DMS 273 treated with DMSO at 0.1 percent for 48 hours (cell line): ENCODE measurements around the gene BPNT1.
"Not testable (repeated sequence)": the region's sequence is repeated elsewhere in the genome, so short reads cannot be mapped to it uniquely, and the experiment has no call there.

ENCODE experiments used
- DNase-seq: peaks from one replicate; lab custom pipeline; 2025; lab: John Stamatoyannopoulos, UW

The BPNT1 gene

GRCh38 chr1:220089650-220090556 is at the start of gene BPNT1:
Gene BPNT1 (minus strand): TSS chr1:220089788. CDS start chr1:220079846, 9,942 bp downstream.
- DNase-seq: peak; percentile 92

- DNase-seq: no peak
These were observed 47.6 kb upstream of the BPNT1 start for GRCh38 chr1:220137019-220137786.

- DNase-seq: no peak
These were observed 46.2 kb upstream of the BPNT1 start for GRCh38 chr1:220135755-220136154.

- DNase-seq: no peak
These were observed 40.1 kb upstream of the BPNT1 start for GRCh38 chr1:220129479-220130210.

GRCh38 chr1:220127076-220127475 is 37.5 kb upstream of the BPNT1 start:
- DNase-seq: no peak

GRCh38 chr1:220124542-220124941 is 35.0 kb upstream of the BPNT1 start:
- no peak for DNase-seq

- DNase-seq: no peak
These were observed 34.3 kb upstream of the BPNT1 start for GRCh38 chr1:220123889-220124288.

- no peak for DNase-seq
These were observed 33.5 kb upstream of the BPNT1 start for GRCh38 chr1:220123066-220123465.

- DNase-seq: no peak
These were observed 32.4 kb upstream of the BPNT1 start for GRCh38 chr1:220121791-220122530.

GRCh38 chr1:220119043-220119512 is 29.5 kb upstream of the BPNT1 start:
- no peak for DNase-seq

- DNase-seq: no peak
These were observed 23.6 kb upstream of the BPNT1 start for GRCh38 chr1:220113136-220113695.

- not testable (repeated sequence) for DNase-seq
These were observed 23.0 kb upstream of the BPNT1 start for GRCh38 chr1:220112600-220112999.

GRCh38 chr1:220110473-220110872 is 20.9 kb upstream of the BPNT1 start:
- DNase-seq: not testable (repeated sequence)

GRCh38 chr1:220099826-220100225 is 10.2 kb upstream of the BPNT1 start:
- no peak for DNase-seq

- DNase-seq: peak; percentile 63
These were observed 4.7 kb upstream of the BPNT1 start, which contains the start of gene IARS2 for GRCh38 chr1:220094016-220094911. Gene IARS2 (plus strand): TSS chr1:220094132. CDS start chr1:220094217, 85 bp downstream.

GRCh38 chr1:220093361-220094015 is 3.9 kb upstream of the BPNT1 start:
- DNase-seq: no peak

GRCh38 chr1:220092694-220093093 is 3.1 kb upstream of the BPNT1 start:
- DNase-seq: no peak

GRCh38 chr1:220086261-220086686 is 3.3 kb downstream of the BPNT1 start:
- not testable (repeated sequence) for DNase-seq

- no peak for DNase-seq
These were observed 5.1 kb downstream of the BPNT1 start for GRCh38 chr1:220084460-220084859.
